Ishikawa (cell line): ENCODE results near the gene TSC22D1.

Experiments
- CEBPB ChIP-seq: IDR thresholded peaks from 2 replicates; pipeline ENCODE4 v1.6.1; 2012
- CREB1 ChIP-seq: IDR thresholded peaks from 2 replicates; pipeline ENCODE4 v1.6.1; 2012; ENCODE audit warnings: low read depth
- EGR1 ChIP-seq: IDR thresholded peaks from 2 replicates; pipeline ENCODE4 v1.6.1; 2012
- EP300 ChIP-seq: IDR thresholded peaks from 2 replicates; pipeline ENCODE4 v1.6.1; 2012; ENCODE audit warnings: borderline replicate concordance
- FOXM1 ChIP-seq: IDR thresholded peaks from 2 replicates; pipeline ENCODE4 v1.6.1; 2012; ENCODE audit warnings: low read depth, borderline replicate concordance
- MAX ChIP-seq: IDR thresholded peaks from 2 replicates; pipeline ENCODE4 v1.6.1; 2012
- NFIC ChIP-seq: IDR thresholded peaks from 2 replicates; pipeline ENCODE4 v1.6.1; 2012
- RAD21 ChIP-seq: IDR thresholded peaks from 2 replicates; pipeline ENCODE4 v1.6.1; 2012; ENCODE audit warnings: low read depth
- TAF1 ChIP-seq: IDR thresholded peaks from 2 replicates; pipeline ENCODE4 v1.6.1; 2012; ENCODE audit warnings: low read depth, mild to moderate bottlenecking
- TCF12 ChIP-seq: IDR thresholded peaks from 2 replicates; pipeline ENCODE4 v1.6.1; 2012; ENCODE audit warnings: low read depth
- TEAD4 ChIP-seq: IDR thresholded peaks from 2 replicates; pipeline ENCODE4 v1.6.1; 2012
- YY1 ChIP-seq: IDR thresholded peaks from 2 replicates; pipeline ENCODE4 v1.6.1; 2012; ENCODE audit warnings: low read depth
- ZBTB7A ChIP-seq: IDR thresholded peaks from 2 replicates; pipeline ENCODE4 v1.6.1; 2012; ENCODE audit warnings: low read depth
- TF ChIP-seq, protein P1 (sequence below): IDR thresholded peaks from 2 replicates; pipeline ENCODE4 v1.6.1; 2012; ENCODE audit warnings: low read depth, mild to moderate bottlenecking
- TF ChIP-seq, protein P2 (sequence below): IDR thresholded peaks from 2 replicates; pipeline ENCODE4 v1.6.1; 2012

The TSC22D1 gene

GRCh38 chr13:44388427-44389059 lies 187.6 kb downstream of the TSC22D1 start:
- TF ChIP-seq TAF1 (no peak), YY1 (no peak), CEBPB (no peak), EP300 (no peak), EGR1 (no peak), MAX (no peak), CREB1 (no peak), RAD21 (no peak), FOXM1 (no peak), TCF12 (no peak), NFIC (no peak), ZBTB7A (no peak), TEAD4 (no peak)
- TF ChIP-seq, protein P1, sequence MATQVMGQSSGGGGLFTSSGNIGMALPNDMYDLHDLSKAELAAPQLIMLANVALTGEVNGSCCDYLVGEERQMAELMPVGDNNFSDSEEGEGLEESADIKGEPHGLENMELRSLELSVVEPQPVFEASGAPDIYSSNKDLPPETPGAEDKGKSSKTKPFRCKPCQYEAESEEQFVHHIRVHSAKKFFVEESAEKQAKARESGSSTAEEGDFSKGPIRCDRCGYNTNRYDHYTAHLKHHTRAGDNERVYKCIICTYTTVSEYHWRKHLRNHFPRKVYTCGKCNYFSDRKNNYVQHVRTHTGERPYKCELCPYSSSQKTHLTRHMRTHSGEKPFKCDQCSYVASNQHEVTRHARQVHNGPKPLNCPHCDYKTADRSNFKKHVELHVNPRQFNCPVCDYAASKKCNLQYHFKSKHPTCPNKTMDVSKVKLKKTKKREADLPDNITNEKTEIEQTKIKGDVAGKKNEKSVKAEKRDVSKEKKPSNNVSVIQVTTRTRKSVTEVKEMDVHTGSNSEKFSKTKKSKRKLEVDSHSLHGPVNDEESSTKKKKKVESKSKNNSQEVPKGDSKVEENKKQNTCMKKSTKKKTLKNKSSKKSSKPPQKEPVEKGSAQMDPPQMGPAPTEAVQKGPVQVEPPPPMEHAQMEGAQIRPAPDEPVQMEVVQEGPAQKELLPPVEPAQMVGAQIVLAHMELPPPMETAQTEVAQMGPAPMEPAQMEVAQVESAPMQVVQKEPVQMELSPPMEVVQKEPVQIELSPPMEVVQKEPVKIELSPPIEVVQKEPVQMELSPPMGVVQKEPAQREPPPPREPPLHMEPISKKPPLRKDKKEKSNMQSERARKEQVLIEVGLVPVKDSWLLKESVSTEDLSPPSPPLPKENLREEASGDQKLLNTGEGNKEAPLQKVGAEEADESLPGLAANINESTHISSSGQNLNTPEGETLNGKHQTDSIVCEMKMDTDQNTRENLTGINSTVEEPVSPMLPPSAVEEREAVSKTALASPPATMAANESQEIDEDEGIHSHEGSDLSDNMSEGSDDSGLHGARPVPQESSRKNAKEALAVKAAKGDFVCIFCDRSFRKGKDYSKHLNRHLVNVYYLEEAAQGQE: no peak
- TF ChIP-seq, protein P2, sequence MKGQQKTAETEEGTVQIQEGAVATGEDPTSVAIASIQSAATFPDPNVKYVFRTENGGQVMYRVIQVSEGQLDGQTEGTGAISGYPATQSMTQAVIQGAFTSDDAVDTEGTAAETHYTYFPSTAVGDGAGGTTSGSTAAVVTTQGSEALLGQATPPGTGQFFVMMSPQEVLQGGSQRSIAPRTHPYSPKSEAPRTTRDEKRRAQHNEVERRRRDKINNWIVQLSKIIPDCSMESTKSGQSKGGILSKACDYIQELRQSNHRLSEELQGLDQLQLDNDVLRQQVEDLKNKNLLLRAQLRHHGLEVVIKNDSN: no peak

- TF ChIP-seq EP300 (no peak), TCF12 (no peak), CREB1 (no peak), RAD21 (no peak), TEAD4 (no peak), ZBTB7A (no peak), FOXM1 (no peak), MAX (no peak), NFIC (no peak), EGR1 (no peak), YY1 (no peak), TAF1 (no peak), CEBPB (no peak)
- TF ChIP-seq, protein P2: no peak
- TF ChIP-seq, protein P1: no peak
These were observed 189.1 kb downstream of the TSC22D1 start for GRCh38 chr13:44386913-44387556.

DNA sequence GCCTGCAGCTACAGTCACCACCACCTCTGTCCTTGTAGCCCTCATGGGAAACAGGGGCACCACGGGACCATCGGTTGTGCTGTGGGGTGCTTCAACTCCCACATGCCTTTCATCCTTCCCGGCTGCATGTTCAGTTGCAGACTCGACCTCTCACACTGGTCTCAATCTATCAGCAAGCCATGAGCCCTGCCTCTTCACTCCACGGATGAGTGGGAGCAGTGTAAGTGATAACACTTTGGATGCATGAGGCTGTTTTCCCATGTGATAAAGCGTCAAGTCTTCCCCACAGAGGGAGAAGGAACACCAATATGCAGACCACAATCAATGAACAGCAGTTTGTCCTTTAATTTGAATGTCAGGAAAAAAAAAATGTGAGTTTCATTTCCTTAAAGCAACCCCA lies 190.3 kb downstream of the TSC22D1 start:
- TF ChIP-seq CREB1 (no peak), NFIC (no peak), YY1 (no peak), MAX (no peak), ZBTB7A (no peak), TEAD4 (no peak), EGR1 (no peak), TCF12 (no peak)
- TF ChIP-seq, protein P1: no peak

DNA sequence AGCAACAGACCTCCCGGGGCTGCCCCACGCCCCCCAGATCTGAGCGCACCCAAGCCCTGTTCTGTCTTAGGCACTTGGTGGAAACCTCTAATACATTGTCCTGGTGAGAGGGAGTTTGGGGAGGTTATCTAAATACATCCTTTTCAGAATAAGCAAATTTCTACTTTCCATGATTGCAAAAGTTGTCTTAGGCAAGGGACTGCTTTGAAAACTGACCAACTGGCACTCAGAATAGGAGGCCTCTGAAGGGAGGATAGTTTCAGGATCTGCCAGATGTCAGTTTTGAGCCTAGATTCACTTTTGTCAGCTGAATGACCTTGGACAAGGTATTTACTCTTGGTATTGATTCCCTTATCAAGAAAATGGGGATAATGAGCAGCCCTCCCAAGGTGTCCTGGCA lies 190.7 kb downstream of the TSC22D1 start:
- TF ChIP-seq TEAD4 (no peak), CEBPB (no peak), EP300 (no peak), TAF1 (no peak), FOXM1 (no peak), EGR1 (no peak), MAX (no peak), CREB1 (no peak)
- TF ChIP-seq, protein P2: no peak
